ENCODE results near the gene CDC34. TPM values are rescaled to one million over a fixed set of nuclear protein-coding genes. Genes with fewer than 3 reads are reported as not detected.
A peak's percentile ranks its signal among the peaks of the same experiment; 100 is the strongest.
"Not testable (repeated sequence)": the region's sequence is repeated elsewhere in the genome, so short reads cannot be mapped to it uniquely, and the experiment has no call there.

CDC34 gene
- total RNA-seq, 1 donor from 2014 or later: 40.0 TPM

DNA sequence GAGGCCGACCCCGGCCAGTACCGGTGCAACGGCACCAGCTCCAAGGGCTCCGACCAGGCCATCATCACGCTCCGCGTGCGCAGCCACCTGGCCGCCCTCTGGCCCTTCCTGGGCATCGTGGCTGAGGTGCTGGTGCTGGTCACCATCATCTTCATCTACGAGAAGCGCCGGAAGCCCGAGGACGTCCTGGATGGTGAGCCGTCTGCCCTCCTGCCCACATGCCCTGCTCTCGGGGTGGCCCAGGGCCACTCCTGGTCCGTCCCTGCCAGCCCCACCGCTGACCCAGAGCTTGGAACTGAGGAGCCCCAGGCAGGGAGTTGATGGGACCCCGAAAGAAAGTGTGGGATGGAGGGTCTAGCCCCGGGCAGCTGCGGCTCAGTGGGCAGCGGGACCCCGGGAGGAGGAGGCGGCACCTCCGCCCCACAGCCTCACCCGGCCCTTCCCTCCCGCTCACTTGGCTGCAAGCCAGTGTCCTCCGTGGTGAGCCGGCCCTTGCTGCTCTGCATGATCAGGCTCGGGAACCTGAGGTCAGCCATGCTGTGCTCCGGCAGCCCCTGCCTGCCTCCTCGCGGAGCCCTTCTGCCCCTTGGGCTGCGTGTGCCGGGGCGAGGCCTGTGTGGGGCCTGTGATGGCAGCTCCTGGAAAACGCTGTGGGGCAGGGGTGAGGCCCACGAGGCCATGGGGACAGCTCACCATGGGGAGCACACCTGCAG is 50.0 kb downstream of the CDC34 start:
- DNase-seq: no peak
- ATAC-seq: no peak
- Histone ChIP-seq H3K36me3 (peaks cover 56% of the 10 kb centered on the region), H3K27ac (no peak overlapping the region), H3K4me1 (peaks cover 18% of the 10 kb centered on the region), H3K4me3 (no peak overlapping the region), H3K27me3 (ENCODE audit: low read depth) (peaks cover 14% of the 10 kb centered on the region), H3K9me3 (no peaks in the 10 kb centered on the region)
- TF ChIP-seq, protein P1, sequence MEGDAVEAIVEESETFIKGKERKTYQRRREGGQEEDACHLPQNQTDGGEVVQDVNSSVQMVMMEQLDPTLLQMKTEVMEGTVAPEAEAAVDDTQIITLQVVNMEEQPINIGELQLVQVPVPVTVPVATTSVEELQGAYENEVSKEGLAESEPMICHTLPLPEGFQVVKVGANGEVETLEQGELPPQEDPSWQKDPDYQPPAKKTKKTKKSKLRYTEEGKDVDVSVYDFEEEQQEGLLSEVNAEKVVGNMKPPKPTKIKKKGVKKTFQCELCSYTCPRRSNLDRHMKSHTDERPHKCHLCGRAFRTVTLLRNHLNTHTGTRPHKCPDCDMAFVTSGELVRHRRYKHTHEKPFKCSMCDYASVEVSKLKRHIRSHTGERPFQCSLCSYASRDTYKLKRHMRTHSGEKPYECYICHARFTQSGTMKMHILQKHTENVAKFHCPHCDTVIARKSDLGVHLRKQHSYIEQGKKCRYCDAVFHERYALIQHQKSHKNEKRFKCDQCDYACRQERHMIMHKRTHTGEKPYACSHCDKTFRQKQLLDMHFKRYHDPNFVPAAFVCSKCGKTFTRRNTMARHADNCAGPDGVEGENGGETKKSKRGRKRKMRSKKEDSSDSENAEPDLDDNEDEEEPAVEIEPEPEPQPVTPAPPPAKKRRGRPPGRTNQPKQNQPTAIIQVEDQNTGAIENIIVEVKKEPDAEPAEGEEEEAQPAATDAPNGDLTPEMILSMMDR (IDR thresholded peaks at IDR 0.05): no peak
- intact Hi-C loops (cut with DNase I): no loop called here

DNA sequence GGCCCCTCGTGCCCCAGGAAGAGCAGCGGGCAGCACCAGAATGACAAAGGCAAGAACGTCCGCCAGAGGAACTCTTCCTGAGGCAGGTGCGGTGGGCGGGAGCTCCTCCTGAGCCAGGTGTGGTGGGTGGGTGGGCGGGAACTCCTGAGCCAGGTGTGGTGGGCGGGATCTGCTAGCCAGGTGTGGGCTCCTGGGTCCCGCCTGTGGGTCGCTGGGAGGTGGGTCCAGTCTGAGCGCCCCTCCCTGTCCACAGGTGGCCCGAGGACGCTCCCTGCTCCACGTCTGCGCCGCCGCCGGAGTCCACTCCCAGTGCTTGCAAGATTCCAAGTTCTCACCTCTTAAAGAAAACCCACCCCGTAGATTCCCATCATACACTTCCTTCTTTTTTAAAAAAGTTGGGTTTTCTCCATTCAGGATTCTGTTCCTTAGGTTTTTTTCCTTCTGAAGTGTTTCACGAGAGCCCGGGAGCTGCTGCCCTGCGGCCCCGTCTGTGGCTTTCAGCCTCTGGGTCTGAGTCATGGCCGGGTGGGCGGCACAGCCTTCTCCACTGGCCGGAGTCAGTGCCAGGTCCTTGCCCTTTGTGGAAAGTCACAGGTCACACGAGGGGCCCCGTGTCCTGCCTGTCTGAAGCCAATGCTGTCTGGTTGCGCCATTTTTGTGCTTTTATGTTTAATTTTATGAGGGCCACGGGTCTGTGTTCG is 51.1 kb downstream of the CDC34 start:
- Histone ChIP-seq H3K9me3 (no peaks in the 10 kb centered on the region), H3K36me3 (peaks cover 53% of the 10 kb centered on the region), H3K4me1 (peaks cover 8% of the 10 kb centered on the region), H3K27ac (no peak overlapping the region), H3K4me3 (no peak overlapping the region), H3K27me3 (ENCODE audit: low read depth) (peaks cover 21% of the 10 kb centered on the region)
- DNase-seq (no peak), ATAC-seq (no peak)
- TF ChIP-seq, protein P1 (IDR thresholded peaks at IDR 0.05): no peak
- intact Hi-C loops (cut with DNase I): no loop called here

DNA sequence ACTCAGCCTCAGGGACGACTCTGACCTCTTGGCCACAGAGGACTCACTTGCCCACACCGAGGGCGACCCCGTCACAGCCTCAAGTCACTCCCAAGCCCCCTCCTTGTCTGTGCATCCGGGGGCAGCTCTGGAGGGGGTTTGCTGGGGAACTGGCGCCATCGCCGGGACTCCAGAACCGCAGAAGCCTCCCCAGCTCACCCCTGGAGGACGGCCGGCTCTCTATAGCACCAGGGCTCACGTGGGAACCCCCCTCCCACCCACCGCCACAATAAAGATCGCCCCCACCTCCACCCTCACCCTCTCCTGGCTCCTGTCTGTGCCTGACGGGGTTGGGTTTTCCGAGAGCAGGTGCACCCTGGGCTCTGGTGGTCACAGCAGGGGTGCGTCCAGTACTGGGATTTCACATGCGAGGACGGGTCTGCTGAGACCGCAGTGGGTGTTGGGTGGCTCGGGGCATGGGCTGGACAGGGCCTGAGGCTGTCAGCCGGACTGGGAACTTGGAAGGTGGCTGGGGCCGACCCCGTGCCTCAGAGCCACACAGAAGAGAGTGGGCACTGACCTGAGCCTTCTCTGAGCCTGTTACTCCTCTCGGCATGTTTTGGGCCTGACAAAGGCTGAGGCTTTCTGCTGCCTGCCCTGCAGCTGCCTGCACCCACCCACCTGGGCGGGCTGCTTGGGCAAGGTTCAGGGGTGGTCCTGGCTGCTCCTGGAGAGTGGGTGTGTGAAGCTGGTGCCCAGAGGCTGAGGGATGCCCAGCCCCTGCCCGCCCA is 51.8 kb downstream of the CDC34 start:
- TF ChIP-seq, protein P1 (IDR thresholded peaks at IDR 0.05): no peak
- Histone ChIP-seq H3K27me3 (ENCODE audit: low read depth) (peaks cover 28% of the 10 kb centered on the region), H3K36me3 (peaks cover 46% of the 10 kb centered on the region), H3K27ac (no peak overlapping the region), H3K9me3 (no peaks in the 10 kb centered on the region), H3K4me1 (peaks cover 12% of the 10 kb centered on the region), H3K4me3 (no peak overlapping the region)
- intact Hi-C loops (cut with DNase I): no loop called here
- no peak for ATAC-seq
- DNase-seq: no peak

DNA sequence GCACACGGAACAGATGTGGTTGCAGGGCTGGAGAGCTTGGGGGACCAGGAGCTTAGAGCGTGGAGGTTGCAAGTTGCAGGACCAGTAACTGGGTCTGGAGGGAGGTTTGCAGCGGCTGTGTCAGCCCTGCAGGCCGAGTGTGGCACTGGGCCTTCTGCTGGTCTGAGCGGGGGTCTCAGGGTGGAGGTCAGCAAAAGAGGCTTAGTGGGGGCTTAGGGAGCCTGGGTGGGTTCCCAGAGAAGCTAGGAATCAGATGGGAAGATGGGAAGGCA is 52.3 kb downstream of the CDC34 start:
- intact Hi-C loops (cut with DNase I): no loop called here
- H3K4me1 ChIP-seq: peaks cover 17% of the 10 kb centered on the region
- no peaks in the 10 kb centered on the region for H3K9me3 ChIP-seq
- H3K36me3 ChIP-seq: peaks cover 44% of the 10 kb centered on the region
- no peak overlapping the region for H3K4me3 ChIP-seq
- TF ChIP-seq, protein P1 (IDR thresholded peaks at IDR 0.05): no peak
- H3K27ac ChIP-seq: no peak overlapping the region
- H3K27me3 ChIP-seq (ENCODE audit: low read depth): peaks cover 34% of the 10 kb centered on the region
- DNase-seq: no peak
- ATAC-seq: no peak

DNA sequence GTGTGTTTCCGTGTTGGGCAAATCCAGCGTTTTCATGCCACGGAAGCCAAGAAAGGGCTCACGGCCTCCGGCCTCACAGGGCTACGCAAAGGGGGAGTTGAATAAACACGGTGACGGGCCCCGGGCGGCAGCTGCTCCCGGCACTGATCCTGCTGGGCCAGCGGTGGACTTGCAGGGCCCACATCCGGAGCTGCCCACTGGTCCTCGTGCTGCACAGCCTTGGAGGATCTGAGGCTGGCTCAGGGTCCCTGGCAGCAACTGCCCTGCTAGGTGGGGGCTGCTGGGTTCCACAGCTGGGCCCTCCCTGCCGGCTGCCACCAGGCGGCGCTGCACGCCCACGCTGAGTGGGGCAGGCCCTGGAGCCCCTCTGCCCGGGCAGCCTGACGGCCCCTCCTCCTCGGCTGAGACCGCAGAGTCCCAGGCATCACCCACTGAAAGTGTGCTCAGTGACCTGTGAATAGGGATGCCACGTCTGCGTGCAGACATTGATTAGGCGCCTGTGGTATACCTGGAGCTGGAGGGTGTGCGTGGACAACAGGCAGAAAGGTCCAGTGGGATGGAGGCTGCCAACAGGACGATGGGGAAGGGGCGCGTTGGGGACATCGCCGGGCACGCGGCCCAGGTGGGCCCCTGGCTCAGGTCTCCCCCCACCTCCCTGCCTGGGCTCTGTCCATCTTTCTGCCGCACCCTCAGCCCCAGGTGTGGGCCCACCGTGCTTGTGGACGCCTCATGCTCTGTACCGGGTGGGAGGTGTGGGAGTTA is 52.9 kb downstream of the CDC34 start:
- Histone ChIP-seq H3K36me3 (peaks cover 41% of the 10 kb centered on the region), H3K4me1 (peaks cover 22% of the 10 kb centered on the region), H3K27ac (no peak overlapping the region), H3K9me3 (no peaks in the 10 kb centered on the region), H3K27me3 (ENCODE audit: low read depth) (peaks cover 39% of the 10 kb centered on the region), H3K4me3 (no peak overlapping the region)
- TF ChIP-seq, protein P1 (IDR thresholded peaks at IDR 0.05): peak; percentile 88
- intact Hi-C loops (cut with DNase I): no loop called here
- ATAC-seq (peak; percentile 62 to 68), DNase-seq (no peak)

DNA sequence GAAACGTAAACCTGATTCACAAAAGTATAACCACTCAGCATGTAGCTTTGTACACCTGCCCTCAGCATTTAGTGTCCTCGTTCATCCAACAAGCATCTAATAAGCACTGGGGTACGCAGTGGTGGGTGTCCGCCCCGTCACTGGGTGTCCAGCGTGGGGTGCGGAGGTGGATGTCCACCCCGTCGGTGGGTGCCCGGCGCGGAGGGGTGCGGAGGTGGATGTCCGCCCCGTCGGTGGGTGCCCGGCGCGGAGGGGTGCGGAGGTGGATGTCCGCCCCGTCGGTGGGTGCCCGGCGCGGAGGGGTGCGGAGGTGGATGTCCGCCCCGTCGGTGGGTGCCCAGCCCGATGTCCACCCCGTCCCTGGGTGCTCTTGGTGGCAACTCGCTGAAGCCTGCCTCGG is 53.6 kb downstream of the CDC34 start:
- H3K27me3 ChIP-seq (ENCODE audit: low read depth): peaks cover 39% of the 10 kb centered on the region
- intact Hi-C loops (cut with DNase I); H3K4me3 ChIP-seq: not testable (repeated sequence)

More for the DNA sequence above, 53.6 kb downstream of the CDC34 start:
- Histone ChIP-seq H3K4me1 (peaks cover 22% of the 10 kb centered on the region), H3K36me3 (peaks cover 33% of the 10 kb centered on the region)
- not testable (repeated sequence) for DNase-seq, ATAC-seq, H3K9me3 ChIP-seq, H3K27ac ChIP-seq

All from lower lobe of right lung (tissue), 2 donors.